SJSA1 (cell line): Measurements from ENCODE around the gene ATP2B1. TPM values are rescaled to one million over a fixed set of nuclear protein-coding genes. Genes with fewer than 3 reads are reported as not detected.

Source experiments
- DNase-seq, 2 experiments: peaks; one replicate each; pipeline ENCODE4 v3.0.0-alpha.2; 2015 to 2020; ENCODE audit warnings: low spot score in 2 of 2, low read depth in 1 of 2
- H3K27ac ChIP-seq: fragments of 250-450 bp; sonication (Bioruptor Pico); 2 replicates; pipeline ENCODE4 v1.5.1; 2020; ENCODE audit warnings: mild to moderate bottlenecking, moderate library complexity
- H3K27me3 ChIP-seq: fragments of 250-450 bp; sonication (Bioruptor Pico); replicated peaks from 2 replicates; pipeline ENCODE4 v1.5.1; 2020; ENCODE audit warnings: mild to moderate bottlenecking, moderate library complexity
- H3K36me3 ChIP-seq: fragments of 250-450 bp; sonication (Bioruptor Pico); 2 replicates; pipeline ENCODE4 v1.5.1; 2020; ENCODE audit warnings: mild to moderate bottlenecking
- H3K4me1 ChIP-seq: fragments of 250-450 bp; sonication (Bioruptor Pico); replicated peaks from 2 replicates; pipeline ENCODE4 v1.6.1; 2021; ENCODE audit warnings: mild to moderate bottlenecking
- H3K4me3 ChIP-seq: fragments of 250-450 bp; sonication (Bioruptor Pico); 2 replicates; pipeline ENCODE4 v1.5.1; 2020; ENCODE audit warnings: mild to moderate bottlenecking
- H3K9me3 ChIP-seq: fragments of 250-450 bp; sonication (Bioruptor Pico); replicated peaks from 2 replicates; pipeline ENCODE4 v1.5.1; 2020; ENCODE audit warnings: mild to moderate bottlenecking
- total RNA-seq: library from RNA; depleted of rRNA; stranded (reverse); fragments of >200 nt; shearing (Covaris generic); gene quantifications from 2 replicates; pipeline ENCODE4 v1.2.3, GENCODE V29; 2014

ATP2B1 gene
- total RNA-seq, 1 experiment from 2014 or later, result 49.8 TPM

- no peak for DNase-seq
- no peak overlapping the region for H3K27ac ChIP-seq
- H3K36me3 ChIP-seq, result peaks cover 34% of the 10 kb centered on the region
These were observed 58.4 kb downstream of the ATP2B1 start for GRCh38 chr12:89650239-89650638.

GRCh38 chr12:89649820-89650219 lies 58.8 kb downstream of the ATP2B1 start:
- no peak overlapping the region for H3K27ac ChIP-seq
- H3K36me3 ChIP-seq, result peaks cover 34% of the 10 kb centered on the region
- H3K9me3 ChIP-seq, result no peaks in the 10 kb centered on the region
- no peak for DNase-seq
- no peaks in the 10 kb centered on the region for H3K27me3 ChIP-seq
- no peaks in the 10 kb centered on the region for H3K4me1 ChIP-seq
- H3K4me3 ChIP-seq, result no peak overlapping the region

More at GRCh38 chr12:89650239-89650638, 58.4 kb downstream of the ATP2B1 start:
- Histone ChIP-seq H3K4me3 (no peak overlapping the region), H3K4me1 (no peaks in the 10 kb centered on the region), H3K27me3 (no peaks in the 10 kb centered on the region), H3K9me3 (no peaks in the 10 kb centered on the region)

- Histone ChIP-seq H3K27ac (no peak overlapping the region), H3K4me3 (no peak overlapping the region), H3K9me3 (no peaks in the 10 kb centered on the region), H3K27me3 (no peaks in the 10 kb centered on the region), H3K36me3 (peaks cover 34% of the 10 kb centered on the region), H3K4me1 (no peaks in the 10 kb centered on the region)
- DNase-seq, result no peak
These were observed 59.5 kb downstream of the ATP2B1 start for GRCh38 chr12:89649139-89649538.

- no peak for DNase-seq
- H3K27me3 ChIP-seq, result no peaks in the 10 kb centered on the region
These were observed 60.3 kb downstream of the ATP2B1 start for GRCh38 chr12:89648211-89648930.

GRCh38 chr12:89645434-89645833 lies 63.2 kb downstream of the ATP2B1 start:
- H3K4me3 ChIP-seq, result no peak overlapping the region
- no peaks in the 10 kb centered on the region for H3K4me1 ChIP-seq
- H3K9me3 ChIP-seq, result no peaks in the 10 kb centered on the region
- no peak for DNase-seq
- H3K36me3 ChIP-seq, result peaks cover 39% of the 10 kb centered on the region
- H3K27ac ChIP-seq, result no peak overlapping the region
- no peaks in the 10 kb centered on the region for H3K27me3 ChIP-seq

More at GRCh38 chr12:89648211-89648930, 60.3 kb downstream of the ATP2B1 start:
- Histone ChIP-seq H3K4me3 (no peak overlapping the region), H3K9me3 (no peaks in the 10 kb centered on the region), H3K36me3 (peaks cover 36% of the 10 kb centered on the region), H3K4me1 (no peaks in the 10 kb centered on the region), H3K27ac (no peak overlapping the region)

GRCh38 chr12:89642959-89643358 lies 65.7 kb downstream of the ATP2B1 start:
- no peak overlapping the region for H3K4me3 ChIP-seq
- H3K4me1 ChIP-seq, result no peaks in the 10 kb centered on the region
- H3K27ac ChIP-seq, result no peak overlapping the region
- no peaks in the 10 kb centered on the region for H3K27me3 ChIP-seq
- DNase-seq, result no peak
- H3K9me3 ChIP-seq, result no peaks in the 10 kb centered on the region
- H3K36me3 ChIP-seq, result peaks cover 27% of the 10 kb centered on the region

GRCh38 chr12:89636776-89637160 lies 71.9 kb downstream of the ATP2B1 start:
- peak overlapping the region; percentile 86 for H3K27ac ChIP-seq
- no peaks in the 10 kb centered on the region for H3K27me3 ChIP-seq
- DNase-seq, result no peak
- H3K4me3 ChIP-seq, result no peak overlapping the region
- H3K4me1 ChIP-seq, result peaks cover 19% of the 10 kb centered on the region
- H3K9me3 ChIP-seq, result no peaks in the 10 kb centered on the region
- H3K36me3 ChIP-seq, result peaks cover 40% of the 10 kb centered on the region

GRCh38 chr12:89636052-89636775 lies 72.4 kb downstream of the ATP2B1 start:
- Histone ChIP-seq H3K4me3 (no peak overlapping the region), H3K27ac (peak overlapping the region; percentile 86), H3K27me3 (no peaks in the 10 kb centered on the region), H3K9me3 (no peaks in the 10 kb centered on the region), H3K36me3 (peaks cover 34% of the 10 kb centered on the region), H3K4me1 (peaks cover 19% of the 10 kb centered on the region)
- DNase-seq, result peak in 1 of 2 experiments; percentile 81

- Histone ChIP-seq H3K27me3 (no peaks in the 10 kb centered on the region), H3K4me3 (no peak overlapping the region)
These were observed 74.1 kb downstream of the ATP2B1 start for GRCh38 chr12:89634508-89634907.

GRCh38 chr12:89632778-89633177 lies 75.9 kb downstream of the ATP2B1 start:
- no peaks in the 10 kb centered on the region for H3K9me3 ChIP-seq
- no peak overlapping the region for H3K4me3 ChIP-seq
- H3K36me3 ChIP-seq, result peaks cover 45% of the 10 kb centered on the region
- H3K4me1 ChIP-seq, result peaks cover 19% of the 10 kb centered on the region
- H3K27me3 ChIP-seq, result no peaks in the 10 kb centered on the region
- DNase-seq, result no peak
- no peak overlapping the region for H3K27ac ChIP-seq

More at GRCh38 chr12:89634508-89634907, 74.1 kb downstream of the ATP2B1 start:
- Histone ChIP-seq H3K9me3 (no peaks in the 10 kb centered on the region), H3K27ac (no peak overlapping the region), H3K4me1 (peaks cover 19% of the 10 kb centered on the region), H3K36me3 (peaks cover 36% of the 10 kb centered on the region)
- no peak for DNase-seq

- no peak overlapping the region for H3K4me3 ChIP-seq
- H3K9me3 ChIP-seq, result no peaks in the 10 kb centered on the region
- no peak overlapping the region for H3K27ac ChIP-seq
These were observed 86.5 kb downstream of the ATP2B1 start for GRCh38 chr12:89622115-89622514.

GRCh38 chr12:89621521-89621920 lies 87.1 kb downstream of the ATP2B1 start:
- no peak overlapping the region for H3K27ac ChIP-seq
- H3K36me3 ChIP-seq, result peaks cover 32% of the 10 kb centered on the region
- no peaks in the 10 kb centered on the region for H3K27me3 ChIP-seq
- no peak for DNase-seq
- no peak overlapping the region for H3K4me3 ChIP-seq
- no peaks in the 10 kb centered on the region for H3K9me3 ChIP-seq
- no peaks in the 10 kb centered on the region for H3K4me1 ChIP-seq

More at GRCh38 chr12:89622115-89622514, 86.5 kb downstream of the ATP2B1 start:
- peaks cover 33% of the 10 kb centered on the region for H3K36me3 ChIP-seq
- H3K4me1 ChIP-seq, result no peaks in the 10 kb centered on the region
- DNase-seq, result no peak
- H3K27me3 ChIP-seq, result no peaks in the 10 kb centered on the region

GRCh38 chr12:89619764-89620163 lies 88.9 kb downstream of the ATP2B1 start:
- peaks cover 29% of the 10 kb centered on the region for H3K36me3 ChIP-seq
- DNase-seq, result no peak
- no peaks in the 10 kb centered on the region for H3K9me3 ChIP-seq
- no peak overlapping the region for H3K4me3 ChIP-seq
- no peak overlapping the region for H3K27ac ChIP-seq
- H3K4me1 ChIP-seq, result no peaks in the 10 kb centered on the region
- no peaks in the 10 kb centered on the region for H3K27me3 ChIP-seq

GRCh38 chr12:89618113-89618862 lies 90.3 kb downstream of the ATP2B1 start:
- Histone ChIP-seq H3K27me3 (no peaks in the 10 kb centered on the region), H3K27ac (no peak overlapping the region), H3K4me3 (no peak overlapping the region), H3K36me3 (peaks cover 16% of the 10 kb centered on the region), H3K9me3 (no peaks in the 10 kb centered on the region), H3K4me1 (no peaks in the 10 kb centered on the region)
- no peak for DNase-seq
